ENCODE measurements around the gene PPP1R12A. TPM values are rescaled to one million over a fixed set of nuclear protein-coding genes. Genes with fewer than 3 reads are reported as not detected.

PPP1R12A gene
- total and polyA plus RNA-seq, 7 experiments from 2014 or later, result 72.7 to 111 (median 99.3) TPM

DNA sequence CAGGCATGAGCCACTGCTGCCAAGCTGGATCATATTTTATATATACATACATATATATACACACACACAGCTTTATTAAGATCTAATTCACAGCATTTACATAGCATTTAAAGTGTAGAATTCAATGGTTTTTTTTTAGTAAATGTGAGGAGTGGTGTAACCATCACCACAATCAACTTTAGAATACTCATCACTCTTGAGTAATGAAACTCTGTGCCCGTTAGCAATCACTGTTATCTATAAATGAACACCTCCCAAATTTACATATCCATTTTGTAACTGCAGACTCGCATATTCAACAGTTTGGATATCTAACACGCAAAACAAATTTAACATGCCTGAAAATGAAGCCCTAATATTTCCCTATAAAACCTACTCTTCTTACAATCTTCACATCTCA, 90.9 kb downstream of the PPP1R12A start:
- Mint-ChIP-seq H3K27me3 (no peaks in the 10 kb centered on the region), H3K4me1 (peaks cover 30 to 74% (median 58%) of the 10 kb centered on the region in 7 donors), H3K27ac (peak overlapping the region in 2 of 9 donors; percentile 0), H3K4me3 (no peak overlapping the region), H3K36me3 (peaks cover 33 to 66% (median 62%) of the 10 kb centered on the region in 5 donors), H3K9me3 (peaks cover 5 to 27% (median 14%) of the 10 kb centered on the region in 11 donors)
- Histone ChIP-seq H3K27me3 (ENCODE audit: control insufficient read depth in 2 of 2, insufficient read depth in 2 of 2, low read length in 2 of 2) (no peaks in the 10 kb centered on the region), H3K36me3 (ENCODE audit: control insufficient read depth in 2 of 3, insufficient read depth in 3 of 3, low read length in 3 of 3) (peaks cover 0 to 23% (median 14%) of the 10 kb centered on the region in 3 experiments), H3K4me1 (ENCODE audit: control insufficient read depth in 2 of 2, insufficient read depth in 2 of 2, low read length in 2 of 2) (peaks cover 0 to 13% of the 10 kb centered on the region in 2 donors), H3K27ac (ENCODE audit: low read depth, low read length) (no peak overlapping the region), H3K9me3 (ENCODE audit: control insufficient read depth in 2 of 3, low read length in 3 of 3) (peaks cover 0 to 5% (median under 1%) of the 10 kb centered on the region in 3 experiments), H3K4me3 (ENCODE audit: low read length) (no peak overlapping the region)
- ChIA-PET CTCF (no interaction called here), POLR2A (no interaction called here)
- no peak for ATAC-seq
- intact Hi-C loops (cut with micrococcal nuclease), result no loop called here
- DNase-seq, result no peak

GRCh38 chr12:79842630-79843029, 92.3 kb downstream of the PPP1R12A start:
- POLR2A ChIA-PET, result no interaction called here
- H3K4me1 Mint-ChIP-seq, result peaks cover 30 to 69% (median 54%) of the 10 kb centered on the region in 7 donors
- H3K36me3 ChIP-seq (ENCODE audit: control insufficient read depth in 2 of 3, insufficient read depth in 3 of 3, low read length in 3 of 3), result peaks cover 0 to 29% (median 14%) of the 10 kb centered on the region in 3 experiments

GRCh38 chr12:79841878-79842265, 93.0 kb downstream of the PPP1R12A start:
- CTCF ChIA-PET, result no interaction called here
- H3K36me3 Mint-ChIP-seq, result peaks cover 36 to 78% (median 69%) of the 10 kb centered on the region in 5 donors

More at GRCh38 chr12:79842630-79843029, 92.3 kb downstream of the PPP1R12A start:
- Mint-ChIP-seq H3K27me3 (no peaks in the 10 kb centered on the region), H3K9me3 (peaks cover 6 to 40% (median 14%) of the 10 kb centered on the region in 11 donors), H3K4me3 (peak overlapping the region in 4 of 10 donors; percentile 13 to 34 (median 15)), H3K27ac (peak overlapping the region in 4 of 9 donors; percentile 14 to 63 (median 18)), H3K36me3 (peaks cover 38 to 78% (median 71%) of the 10 kb centered on the region in 5 donors)
- Histone ChIP-seq H3K4me1 (ENCODE audit: control insufficient read depth in 2 of 2, insufficient read depth in 2 of 2, low read length in 2 of 2) (peaks cover 0 to 12% of the 10 kb centered on the region in 2 donors), H3K4me3 (ENCODE audit: low read length) (no peak overlapping the region), H3K9me3 (ENCODE audit: control insufficient read depth in 2 of 3, low read length in 3 of 3) (peaks cover 0 to 14% (median 7%) of the 10 kb centered on the region in 3 experiments), H3K27me3 (ENCODE audit: control insufficient read depth in 2 of 2, insufficient read depth in 2 of 2, low read length in 2 of 2) (no peaks in the 10 kb centered on the region), H3K27ac (ENCODE audit: low read depth, low read length) (no peak overlapping the region)
- DNase-seq, result no peak
- ATAC-seq, result no peak
- intact Hi-C loops (cut with micrococcal nuclease), result no loop called here
- CTCF ChIA-PET, result no interaction called here

DNA sequence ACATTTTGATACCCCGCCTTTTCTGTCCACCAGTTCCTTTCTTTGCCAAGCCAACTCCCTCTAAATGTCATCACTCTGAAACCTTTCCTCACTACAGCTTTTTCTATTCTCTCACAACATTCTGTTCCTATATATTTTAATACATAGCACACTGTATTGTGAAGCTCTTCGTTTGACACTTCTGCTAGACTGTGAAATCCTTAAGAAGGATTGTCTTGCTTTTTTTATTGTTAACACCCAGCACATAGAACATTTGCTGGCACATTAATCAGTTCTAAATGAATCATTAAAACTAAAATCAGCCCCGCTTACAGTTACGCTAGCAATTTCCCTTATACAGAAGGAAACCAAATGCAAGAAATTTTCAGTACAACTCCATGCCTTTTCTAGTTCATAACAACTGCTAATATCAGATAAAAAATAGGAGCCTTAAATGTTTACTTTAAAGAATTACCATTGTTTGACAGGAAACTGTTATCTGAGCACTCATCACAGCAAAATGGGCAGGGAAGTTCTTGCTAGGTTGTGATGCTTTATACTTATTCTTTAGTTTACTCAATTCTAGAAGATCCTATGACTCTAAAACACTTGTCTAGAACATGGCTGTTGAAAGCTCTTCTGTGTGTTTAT, 93.5 kb downstream of the PPP1R12A start:
- DNase-seq, result no peak
- Histone ChIP-seq H3K27me3 (ENCODE audit: control insufficient read depth in 2 of 2, insufficient read depth in 2 of 2, low read length in 2 of 2) (no peaks in the 10 kb centered on the region), H3K9me3 (ENCODE audit: control insufficient read depth in 2 of 3, low read length in 3 of 3) (peaks cover 0 to 14% (median 7%) of the 10 kb centered on the region in 3 experiments), H3K4me1 (ENCODE audit: control insufficient read depth in 2 of 2, insufficient read depth in 2 of 2, low read length in 2 of 2) (peaks cover 0 to 12% of the 10 kb centered on the region in 2 donors), H3K36me3 (ENCODE audit: control insufficient read depth in 2 of 3, insufficient read depth in 3 of 3, low read length in 3 of 3) (peaks cover 0 to 29% (median 14%) of the 10 kb centered on the region in 3 experiments), H3K4me3 (ENCODE audit: low read length) (no peak overlapping the region), H3K27ac (ENCODE audit: low read depth, low read length) (no peak overlapping the region)
- H3K4me1 Mint-ChIP-seq, result peaks cover 25 to 60% (median 54%) of the 10 kb centered on the region in 7 donors
- peak overlapping the region in 2 of 9 donors; percentile 57 to 65 for H3K27ac Mint-ChIP-seq
- POLR2A ChIA-PET, result no interaction called here
- no peak for ATAC-seq
- CTCF ChIA-PET, result no interaction called here
- peaks cover 8 to 41% (median 14%) of the 10 kb centered on the region in 11 donors for H3K9me3 Mint-ChIP-seq
- peak overlapping the region in 1 of 10 donors; percentile 20 for H3K4me3 Mint-ChIP-seq
- peaks cover 36 to 78% (median 65%) of the 10 kb centered on the region in 5 donors for H3K36me3 Mint-ChIP-seq
- H3K27me3 Mint-ChIP-seq, result no peaks in the 10 kb centered on the region
- intact Hi-C loops (cut with micrococcal nuclease), result no loop called here

More at GRCh38 chr12:79841878-79842265, 93.0 kb downstream of the PPP1R12A start:
- ATAC-seq, result no peak
- Histone ChIP-seq H3K27ac (ENCODE audit: low read depth, low read length) (no peak overlapping the region), H3K36me3 (ENCODE audit: control insufficient read depth in 2 of 3, insufficient read depth in 3 of 3, low read length in 3 of 3) (peaks cover 0 to 29% (median 14%) of the 10 kb centered on the region in 3 experiments), H3K4me1 (ENCODE audit: control insufficient read depth in 2 of 2, insufficient read depth in 2 of 2, low read length in 2 of 2) (peaks cover 0 to 12% of the 10 kb centered on the region in 2 donors), H3K27me3 (ENCODE audit: control insufficient read depth in 2 of 2, insufficient read depth in 2 of 2, low read length in 2 of 2) (no peaks in the 10 kb centered on the region), H3K9me3 (ENCODE audit: control insufficient read depth in 2 of 3, low read length in 3 of 3) (peaks cover 0 to 14% (median 7%) of the 10 kb centered on the region in 3 experiments), H3K4me3 (ENCODE audit: low read length) (no peak overlapping the region)
- intact Hi-C loops (cut with micrococcal nuclease), result no loop called here
- Mint-ChIP-seq H3K27ac (peak overlapping the region in 2 of 9 donors; percentile 14 to 65), H3K4me3 (peak overlapping the region in 1 of 10 donors; percentile 16), H3K4me1 (peaks cover 25 to 62% (median 54%) of the 10 kb centered on the region in 7 donors), H3K27me3 (no peaks in the 10 kb centered on the region), H3K9me3 (peaks cover 8 to 41% (median 14%) of the 10 kb centered on the region in 11 donors)
- no peak for DNase-seq
- POLR2A ChIA-PET, result no interaction called here

DNA sequence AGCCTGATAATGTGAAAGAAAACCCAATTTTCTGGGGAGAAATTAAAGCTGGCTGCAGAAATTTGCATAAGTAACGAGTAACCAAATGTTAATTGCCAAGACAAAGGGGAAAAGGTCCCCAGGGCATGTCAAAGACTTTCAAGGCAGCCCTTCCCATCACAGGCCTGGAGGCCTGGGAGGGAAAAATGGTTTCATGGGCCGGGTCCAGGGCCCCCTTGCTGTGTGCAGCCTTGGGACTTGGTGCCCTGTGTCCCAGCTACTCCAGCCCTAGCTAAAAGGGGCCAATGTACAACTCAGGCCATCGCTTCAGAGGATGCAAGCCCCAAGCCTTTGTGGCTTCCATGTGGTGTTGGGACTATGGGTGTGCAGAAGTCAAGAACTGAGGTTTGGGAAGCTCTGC, 96.5 kb downstream of the PPP1R12A start:
- DNase-seq (no peak), ATAC-seq (no peak)
- ChIA-PET POLR2A (no interaction called here), CTCF (no interaction called here)
- H3K27ac ChIP-seq (ENCODE audit: low read depth, low read length), result no peak overlapping the region
- Mint-ChIP-seq H3K27me3 (no peaks in the 10 kb centered on the region), H3K27ac (no peak overlapping the region), H3K4me3 (peak overlapping the region in 1 of 10 donors; percentile 19), H3K4me1 (peaks cover 32 to 75% (median 63%) of the 10 kb centered on the region in 7 donors), H3K9me3 (peaks cover 8 to 41% (median 14%) of the 10 kb centered on the region in 11 donors), H3K36me3 (peaks cover 26 to 73% (median 61%) of the 10 kb centered on the region in 5 donors)
- H3K36me3 ChIP-seq (ENCODE audit: control insufficient read depth in 2 of 3, insufficient read depth in 3 of 3, low read length in 3 of 3), result peaks cover 0 to 14% (median 7%) of the 10 kb centered on the region in 3 experiments
- intact Hi-C loops (cut with micrococcal nuclease), result no loop called here
- peaks cover 0 to 16% of the 10 kb centered on the region in 2 donors for H3K4me1 ChIP-seq (ENCODE audit: control insufficient read depth in 2 of 2, insufficient read depth in 2 of 2, low read length in 2 of 2)
- no peak overlapping the region for H3K4me3 ChIP-seq (ENCODE audit: low read length)
- no peaks in the 10 kb centered on the region for H3K27me3 ChIP-seq (ENCODE audit: control insufficient read depth in 2 of 2, insufficient read depth in 2 of 2, low read length in 2 of 2)
- H3K9me3 ChIP-seq (ENCODE audit: control insufficient read depth in 2 of 3, low read length in 3 of 3), result peaks cover 0 to 14% (median 7%) of the 10 kb centered on the region in 3 experiments

DNA sequence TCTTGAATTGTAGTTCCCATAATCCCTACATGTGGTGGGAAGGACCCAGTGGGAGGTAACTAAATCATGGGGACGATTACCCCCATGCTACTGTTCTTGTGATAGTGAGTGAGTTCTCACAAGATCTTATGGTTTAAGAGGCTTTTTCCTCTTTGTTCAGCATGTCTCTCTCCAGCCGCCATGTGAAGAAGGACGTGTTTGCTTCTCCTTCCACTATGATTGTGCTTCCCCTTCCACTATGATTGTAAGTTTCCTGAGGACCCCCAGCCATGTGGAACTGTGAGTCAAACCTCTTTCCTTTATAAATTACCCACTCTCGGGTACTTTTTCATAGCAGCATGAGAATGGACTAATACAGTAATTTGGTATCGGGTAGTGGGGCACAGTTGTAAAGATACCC, 97.3 kb downstream of the PPP1R12A start:
- Mint-ChIP-seq H3K4me1 (peaks cover 32 to 76% (median 65%) of the 10 kb centered on the region in 7 donors), H3K27ac (no peak overlapping the region), H3K27me3 (no peaks in the 10 kb centered on the region), H3K9me3 (peaks cover 8 to 41% (median 14%) of the 10 kb centered on the region in 11 donors), H3K4me3 (peak overlapping the region in 1 of 10 donors; percentile 9), H3K36me3 (peaks cover 26 to 72% (median 56%) of the 10 kb centered on the region in 5 donors)
- Histone ChIP-seq H3K27ac (ENCODE audit: low read depth, low read length) (no peak overlapping the region), H3K9me3 (ENCODE audit: control insufficient read depth in 2 of 3, low read length in 3 of 3) (peaks cover 0 to 14% (median 7%) of the 10 kb centered on the region in 3 experiments), H3K27me3 (ENCODE audit: control insufficient read depth in 2 of 2, insufficient read depth in 2 of 2, low read length in 2 of 2) (no peaks in the 10 kb centered on the region), H3K4me3 (ENCODE audit: low read length) (no peak overlapping the region), H3K36me3 (ENCODE audit: control insufficient read depth in 2 of 3, insufficient read depth in 3 of 3, low read length in 3 of 3) (peaks cover 0 to 14% (median 7%) of the 10 kb centered on the region in 3 experiments), H3K4me1 (ENCODE audit: control insufficient read depth in 2 of 2, insufficient read depth in 2 of 2, low read length in 2 of 2) (peaks cover 0 to 16% of the 10 kb centered on the region in 2 donors)
- ChIA-PET POLR2A (no interaction called here), CTCF (no interaction called here)
- DNase-seq, result no peak
- intact Hi-C loops (cut with micrococcal nuclease), result no loop called here
- ATAC-seq, result no peak
